GM18511 (cell line): ENCODE results near the gene AKAP12.
A peak's percentile ranks its signal among the peaks of the same experiment; 100 is the strongest.

Experiments used
- ATAC-seq: cut with Tn5 transposase; IDR thresholded peaks from one replicate; pipeline ENCODE4 v1.9.1; 2021; ENCODE audit warnings: mild to moderate bottlenecking, moderate library complexity; ENCODE audit not compliant: unreplicated experiment

The AKAP12 gene

DNA sequence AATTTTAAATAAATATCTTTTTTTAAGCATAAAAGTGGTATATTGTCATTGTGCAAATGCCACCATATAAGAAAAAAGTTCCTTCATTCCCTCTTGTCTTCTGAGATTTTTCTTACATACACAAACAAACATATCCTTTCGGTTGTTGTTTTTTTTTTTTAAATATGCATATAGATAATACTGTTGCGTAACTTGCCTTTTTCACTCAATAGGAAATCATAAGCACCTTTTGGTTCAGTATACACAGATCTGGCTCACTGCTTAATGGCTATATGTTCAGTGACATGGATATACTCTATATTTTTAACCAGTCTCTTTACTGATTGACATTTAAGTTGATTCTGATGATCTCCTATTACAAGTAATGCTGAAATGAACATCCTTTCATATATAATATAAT is 40.1 kb downstream of the AKAP12 start:
- no peak for ATAC-seq

DNA sequence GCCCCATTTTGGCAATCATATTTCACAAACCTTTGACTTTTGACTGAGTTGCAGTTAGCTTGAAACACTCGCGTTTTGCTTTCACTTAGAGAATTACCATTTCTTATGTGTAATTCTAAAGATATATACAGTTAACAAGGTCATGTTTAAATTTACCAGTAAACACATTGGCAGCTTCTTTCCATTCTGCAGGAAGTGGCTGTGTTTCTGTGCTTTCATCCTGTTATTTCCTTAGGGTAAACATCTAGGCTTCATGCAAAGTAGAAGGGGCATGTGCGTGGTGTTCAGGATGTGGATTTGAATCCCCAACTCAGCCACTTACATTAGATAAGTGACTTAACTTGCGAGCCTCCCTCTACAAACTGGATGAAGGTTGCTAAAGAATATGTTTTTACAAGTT is 41.1 kb downstream of the AKAP12 start:
- no peak for ATAC-seq

DNA sequence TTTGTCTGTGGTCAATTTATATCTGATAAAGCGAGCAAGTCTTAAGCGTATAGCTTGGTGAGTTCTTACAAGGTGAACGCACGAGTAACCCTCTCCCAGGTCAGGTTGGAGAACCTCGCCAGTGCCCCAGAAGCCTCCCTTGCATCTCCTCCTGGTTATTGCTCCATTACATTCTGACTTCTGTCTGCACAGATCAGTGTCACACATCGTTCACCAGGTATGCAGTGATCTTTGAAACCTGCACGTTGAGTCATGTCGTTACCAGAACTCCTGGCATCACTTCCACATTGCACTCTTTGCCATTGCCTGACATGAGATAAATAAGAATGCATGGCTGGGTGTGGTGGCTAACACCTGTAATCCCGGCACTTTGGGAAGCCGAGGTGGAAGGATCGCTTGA is 44.2 kb downstream of the AKAP12 start:
- ATAC-seq, result peak; percentile 66

DNA sequence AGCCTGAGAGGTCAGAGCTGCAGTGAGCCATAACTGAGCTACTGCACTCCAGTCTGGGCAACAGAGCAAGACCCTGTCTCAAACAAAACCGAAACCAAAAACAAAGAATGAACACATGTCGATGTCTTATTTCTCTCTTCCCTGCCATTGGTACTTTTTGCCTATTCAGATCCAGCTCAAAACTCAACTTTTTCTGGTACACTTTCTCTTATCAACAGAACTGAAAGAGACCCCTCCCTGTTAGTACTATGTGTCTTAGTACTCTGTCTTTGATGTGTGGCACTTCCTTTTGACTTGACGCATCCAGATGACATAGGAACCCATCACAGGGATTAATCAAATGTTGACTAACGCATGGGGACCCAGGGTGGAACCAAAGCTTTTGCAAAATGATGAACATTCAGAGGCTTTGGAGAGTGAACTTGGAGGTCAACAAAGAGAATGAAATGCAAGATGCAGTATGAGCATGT is 44.8 kb downstream of the AKAP12 start:
- ATAC-seq, result peak; percentile 51

DNA sequence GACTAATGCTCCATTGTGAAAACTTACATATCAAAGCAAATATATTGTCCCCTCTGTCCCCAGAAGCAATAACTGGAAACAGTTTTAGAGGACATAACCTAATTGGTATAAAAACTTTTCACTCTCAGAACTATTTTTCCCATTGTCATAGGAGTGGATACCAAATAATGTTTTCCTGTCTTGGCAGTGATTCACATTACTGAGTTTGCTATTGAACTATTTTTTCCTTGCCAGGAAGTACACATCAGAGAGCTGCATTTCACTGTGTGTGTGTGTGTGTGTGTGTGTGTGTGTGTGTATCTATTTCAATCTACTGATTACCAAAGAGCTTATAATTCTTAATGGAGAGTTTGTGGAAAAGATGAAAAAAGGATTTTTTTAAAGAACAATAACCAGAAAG is 45.4 kb downstream of the AKAP12 start:
- ATAC-seq, result no peak

DNA sequence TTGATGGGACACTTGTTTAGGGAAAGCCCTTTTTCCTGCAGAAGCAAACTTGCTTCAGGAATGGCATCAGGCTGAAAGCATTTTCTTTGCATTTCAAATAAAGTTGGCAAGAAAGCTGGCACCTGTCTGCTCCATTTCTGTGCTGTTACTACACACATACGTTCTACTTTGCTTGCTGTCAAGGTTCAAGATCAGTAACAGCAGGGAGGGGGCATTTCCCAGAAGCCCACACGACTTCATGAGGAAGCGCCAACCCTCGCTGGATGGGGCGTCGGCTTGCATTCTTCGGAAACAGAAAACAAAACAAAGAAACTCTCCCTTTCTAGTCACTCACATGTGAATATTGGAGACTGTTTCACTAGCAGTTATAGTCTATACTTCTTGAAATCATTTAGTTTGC is 46.4 kb downstream of the AKAP12 start:
- no peak for ATAC-seq

DNA sequence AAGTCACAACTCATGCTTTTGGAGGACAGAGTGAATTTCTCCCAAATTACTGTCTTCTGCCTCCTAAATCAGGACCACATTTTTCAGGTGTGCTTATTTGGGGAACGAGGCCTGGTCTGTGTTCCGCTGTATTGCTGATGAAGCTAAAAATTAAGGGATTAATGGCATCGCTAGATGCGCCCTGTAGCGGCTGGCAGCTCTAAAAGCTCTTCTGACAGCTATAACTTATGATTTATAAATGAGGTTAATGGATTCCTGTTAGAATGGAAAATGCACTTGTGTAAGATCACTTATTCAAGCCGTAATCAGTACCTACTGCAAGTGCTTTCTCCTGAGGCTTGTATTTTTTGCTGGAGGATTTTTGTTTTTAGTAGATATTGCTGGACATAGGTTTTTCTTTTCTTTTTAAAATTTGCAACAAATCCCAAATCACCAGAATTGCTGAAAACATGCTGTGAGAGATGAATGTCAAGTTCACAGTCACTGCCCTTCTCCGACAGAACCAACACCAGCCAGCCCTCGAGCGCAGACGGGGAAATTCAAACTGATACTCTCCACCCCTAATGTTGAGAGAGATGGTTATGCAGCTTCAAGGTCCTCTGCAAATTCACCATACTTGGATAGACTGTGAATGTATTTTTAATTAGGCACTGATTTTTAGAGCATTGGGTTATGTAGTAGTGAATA is 49.1 kb downstream of the AKAP12 start:
- no peak for ATAC-seq

DNA sequence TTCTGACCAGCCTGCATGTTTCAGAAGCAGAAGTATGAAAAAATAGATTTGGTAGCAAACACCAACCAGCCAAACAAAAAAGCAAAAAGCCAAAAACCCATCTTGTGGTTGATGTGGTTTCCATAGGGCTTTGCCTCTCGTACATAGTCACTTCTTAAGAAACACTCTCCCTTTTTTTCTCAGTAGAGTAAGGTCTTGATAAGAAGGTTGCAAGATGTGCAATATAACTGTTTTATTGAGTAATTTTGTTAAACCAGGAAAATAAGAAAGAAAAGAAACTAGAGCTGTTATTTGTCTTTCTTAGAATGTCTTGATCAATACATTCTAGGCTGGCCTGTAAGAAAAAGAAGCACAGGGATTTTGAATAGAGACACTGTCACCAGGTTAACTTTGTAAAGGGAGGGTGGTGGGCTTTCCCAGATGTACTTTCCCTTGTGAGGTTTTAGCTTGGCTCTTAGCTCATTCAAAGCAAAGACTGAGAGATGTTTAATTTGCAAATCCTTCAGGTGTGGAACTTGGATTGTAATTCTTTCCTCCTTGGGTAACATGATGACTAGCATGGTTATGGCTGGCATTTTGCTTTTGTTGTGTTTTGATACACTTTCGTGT is 49.7 kb downstream of the AKAP12 start:
- ATAC-seq, result no peak

DNA sequence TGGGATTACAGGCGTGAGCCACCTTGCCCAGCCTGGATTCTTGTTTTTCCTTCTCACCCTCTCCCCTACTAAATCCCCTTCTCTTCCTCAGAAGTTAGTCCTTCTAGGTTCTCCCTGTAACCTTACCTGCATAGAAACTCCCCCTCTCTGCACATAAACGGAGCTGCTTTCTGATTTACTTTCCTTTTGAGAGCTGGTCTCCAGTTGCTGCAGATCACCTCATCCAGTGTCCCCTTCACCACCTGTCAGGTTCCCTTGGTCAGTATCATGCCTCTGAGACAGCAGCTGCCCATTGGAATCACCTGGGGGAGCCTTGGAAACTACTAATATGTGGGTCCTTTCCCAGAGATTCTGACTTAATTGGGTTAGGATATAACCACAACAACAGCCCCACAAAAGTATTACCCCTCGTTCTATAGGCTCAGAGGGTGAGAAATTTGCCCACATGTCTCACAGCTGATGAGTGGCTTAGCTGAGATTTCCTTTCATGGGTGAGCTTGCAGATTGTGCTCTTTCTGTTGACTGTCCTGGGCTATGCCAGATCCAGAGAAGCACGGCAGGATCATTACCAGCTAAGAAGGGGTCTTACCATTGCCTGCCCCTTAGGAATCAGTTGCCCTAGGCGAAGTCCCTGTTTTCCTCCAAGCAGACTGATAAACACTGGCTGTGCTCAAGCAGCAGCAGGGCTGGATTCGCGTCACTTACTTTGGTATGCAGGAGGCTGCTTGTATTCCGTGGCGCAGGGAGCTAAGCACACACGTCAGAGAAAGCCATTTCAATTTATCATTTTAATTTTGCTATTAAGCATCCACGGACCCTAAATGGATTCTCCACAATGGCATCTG is 51.3 kb downstream of the AKAP12 start:
- ATAC-seq, result no peak

DNA sequence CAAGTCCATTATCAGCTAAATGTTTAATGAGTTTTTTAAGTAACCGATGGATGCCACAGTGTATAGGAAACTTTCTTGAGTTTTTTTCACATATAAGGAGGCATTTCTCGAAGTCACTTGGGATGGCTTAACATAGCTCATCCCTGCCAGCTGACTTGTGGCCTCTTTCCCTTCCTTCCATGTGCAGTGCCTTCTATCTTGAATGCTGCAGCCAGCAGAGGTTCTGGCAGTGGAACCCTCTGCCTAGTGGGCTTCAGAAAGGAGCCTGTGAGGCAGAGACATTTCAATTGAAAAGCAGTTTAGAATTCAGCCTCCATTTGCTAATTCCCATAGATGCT is 51.9 kb downstream of the AKAP12 start:
- no peak for ATAC-seq

DNA sequence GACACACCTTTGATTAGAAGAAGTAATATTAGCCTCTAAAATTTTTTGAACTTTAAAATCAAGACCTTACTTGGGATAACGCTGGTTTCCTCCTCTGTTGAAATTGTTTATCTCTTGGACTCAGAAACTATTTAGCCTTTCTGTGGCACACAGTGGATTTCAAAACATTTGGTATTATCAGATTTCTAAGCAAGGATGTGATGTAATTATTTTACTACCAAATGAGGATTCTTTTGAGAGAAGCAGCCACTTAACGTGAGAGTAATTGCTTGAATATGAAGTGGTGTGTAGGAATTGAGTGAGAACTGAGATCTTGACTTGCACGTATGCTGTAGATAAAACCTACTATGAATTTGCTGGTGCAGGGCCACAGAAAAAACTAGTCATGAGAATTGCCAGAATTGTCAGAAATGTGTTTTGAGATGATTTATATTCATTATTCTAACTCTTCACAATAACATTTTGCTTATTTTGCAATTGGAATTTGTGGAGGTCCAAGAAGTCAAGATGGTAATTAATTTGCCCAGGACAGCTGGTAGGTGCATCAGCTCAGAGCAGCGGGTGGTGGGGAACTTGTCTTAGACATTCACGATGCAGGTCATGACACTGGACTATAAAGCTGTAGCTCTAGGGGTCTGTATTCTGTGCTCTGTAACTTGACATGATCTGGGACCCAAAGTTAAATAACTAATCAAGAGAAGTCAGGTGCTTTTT is 53.4 kb downstream of the AKAP12 start:
- ATAC-seq, result no peak

DNA sequence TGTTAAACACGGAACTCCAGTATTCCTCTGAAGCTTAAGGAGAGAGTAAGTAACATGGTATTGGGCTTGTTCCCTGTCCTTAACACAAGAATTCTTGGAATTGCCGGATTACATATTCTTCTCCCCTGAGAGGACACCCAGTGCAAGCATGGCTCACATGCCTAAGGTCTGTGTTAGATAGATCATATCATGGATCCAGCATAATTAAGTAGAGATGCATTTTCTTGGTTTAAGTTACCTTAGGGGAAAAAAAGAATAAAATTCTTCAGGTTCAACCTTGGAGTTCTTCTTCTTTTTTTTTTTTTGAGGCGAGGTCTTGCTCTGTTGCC is 53.9 kb downstream of the AKAP12 start:
- ATAC-seq, result no peak

DNA sequence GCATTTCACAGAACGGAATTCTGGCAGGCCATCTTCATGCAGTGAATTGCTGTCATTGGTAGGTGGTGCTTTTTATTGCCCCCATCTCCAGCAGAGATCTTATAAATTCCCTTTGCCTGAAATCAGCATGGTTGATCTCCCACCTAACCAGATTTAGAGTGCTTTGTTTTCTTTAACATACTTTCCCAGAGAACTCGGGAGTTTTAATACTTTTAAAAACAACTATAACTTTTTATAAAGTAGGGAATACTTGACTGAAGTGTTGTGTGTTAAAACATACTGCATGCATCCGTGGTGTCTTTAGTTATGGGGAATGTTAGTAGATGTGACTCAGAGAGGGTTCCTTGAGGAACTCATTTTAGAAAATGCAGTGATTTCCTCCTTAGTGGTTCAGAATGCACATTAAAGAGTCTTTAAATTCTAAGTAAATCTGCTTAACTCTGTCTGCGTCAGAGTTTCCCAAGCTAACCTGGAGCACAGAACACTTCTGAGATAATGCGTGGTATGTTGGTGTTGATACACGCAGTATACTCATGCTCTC is 54.9 kb downstream of the AKAP12 start:
- ATAC-seq, result no peak

DNA sequence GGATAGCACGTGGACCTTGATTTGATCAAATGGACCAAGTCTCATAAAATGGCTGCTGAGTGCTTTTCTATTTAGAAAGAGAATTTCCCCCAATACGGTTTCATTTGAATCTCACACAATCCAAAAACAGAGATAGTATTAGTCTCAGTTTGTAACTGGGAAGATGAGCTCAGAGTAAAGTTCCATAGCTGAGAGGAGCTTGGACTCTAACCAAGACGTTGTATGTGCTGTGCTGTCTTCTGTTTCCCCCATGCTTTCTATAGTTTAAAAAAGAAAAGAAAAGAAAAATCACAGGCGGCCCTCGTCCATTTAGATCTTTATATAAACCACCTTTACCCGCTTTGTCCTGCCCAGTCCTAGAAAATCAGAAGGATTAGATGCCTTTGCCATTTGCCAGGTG is 58.1 kb downstream of the AKAP12 start:
- ATAC-seq, result no peak

DNA sequence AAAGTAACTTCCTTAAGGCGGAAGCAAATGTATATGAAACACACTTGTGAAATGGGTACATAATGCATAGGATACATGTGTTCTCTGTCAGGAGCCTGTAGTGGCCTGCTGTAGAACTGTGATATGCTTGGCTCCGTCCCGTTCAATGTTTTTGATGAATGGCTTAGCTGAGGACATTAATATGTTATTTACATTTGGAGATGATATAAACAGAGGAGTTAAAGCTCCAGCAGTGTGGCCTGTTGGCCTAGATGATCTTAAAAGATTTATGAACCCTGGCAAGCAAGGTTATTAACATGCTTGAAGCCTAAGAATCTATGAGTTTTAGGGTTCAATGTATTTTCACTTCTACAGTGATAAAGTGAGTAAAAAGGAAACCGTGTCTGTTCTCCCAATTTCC is 59.2 kb downstream of the AKAP12 start:
- ATAC-seq, result no peak

DNA sequence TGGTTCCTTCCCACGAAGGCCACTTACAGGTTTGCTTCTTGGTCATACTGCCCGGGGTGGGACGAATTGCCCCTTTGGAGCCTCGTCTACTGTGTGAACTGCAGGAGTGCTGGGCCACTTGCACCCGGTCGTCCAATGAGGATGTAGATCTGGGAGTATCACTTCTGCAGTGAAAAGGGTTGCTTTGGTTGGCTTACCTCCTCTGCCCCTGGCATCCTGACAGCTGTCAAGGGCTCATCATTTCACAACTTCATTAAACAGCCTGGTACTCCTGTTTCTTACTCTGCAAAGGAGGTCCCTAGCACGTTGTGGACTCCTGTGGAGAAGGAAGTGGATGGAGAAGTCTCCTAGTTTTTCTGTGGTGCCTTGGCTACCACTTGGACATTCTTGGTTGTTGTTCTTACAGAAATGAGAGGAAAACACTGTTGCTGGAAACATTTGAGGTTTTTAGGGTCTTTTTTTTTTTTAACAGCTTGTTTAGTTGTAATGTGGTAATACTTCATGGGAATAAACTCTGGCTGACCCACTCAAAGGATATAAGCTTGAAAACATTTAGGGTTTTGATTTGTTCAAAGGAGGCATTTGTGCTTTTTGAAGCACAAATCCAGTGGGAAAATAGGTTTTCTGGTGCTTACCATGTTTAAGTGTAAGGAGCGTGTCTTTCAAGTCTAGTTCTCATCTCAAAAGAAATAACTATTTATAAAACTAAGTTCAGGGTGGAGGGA is 60.7 kb downstream of the AKAP12 start:
- no peak for ATAC-seq

DNA sequence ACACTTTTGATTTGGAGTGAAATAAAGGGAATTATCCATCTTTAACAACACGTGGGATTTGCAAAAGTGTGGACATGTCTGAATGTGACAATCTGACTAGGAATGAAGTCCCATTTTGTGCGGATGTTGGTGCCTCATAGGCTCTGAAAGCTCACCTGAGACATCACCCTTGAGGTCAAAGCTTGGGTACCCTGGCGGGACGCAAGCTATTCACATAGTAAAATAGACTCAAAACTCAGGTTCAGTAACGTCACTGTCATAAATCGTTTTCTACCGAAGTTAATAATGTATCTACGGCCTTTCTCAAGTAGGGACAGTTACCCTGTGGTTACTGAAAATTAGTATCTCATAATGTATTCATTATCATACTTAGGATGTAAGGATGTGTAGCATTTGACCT is 61.8 kb downstream of the AKAP12 start:
- no peak for ATAC-seq

DNA sequence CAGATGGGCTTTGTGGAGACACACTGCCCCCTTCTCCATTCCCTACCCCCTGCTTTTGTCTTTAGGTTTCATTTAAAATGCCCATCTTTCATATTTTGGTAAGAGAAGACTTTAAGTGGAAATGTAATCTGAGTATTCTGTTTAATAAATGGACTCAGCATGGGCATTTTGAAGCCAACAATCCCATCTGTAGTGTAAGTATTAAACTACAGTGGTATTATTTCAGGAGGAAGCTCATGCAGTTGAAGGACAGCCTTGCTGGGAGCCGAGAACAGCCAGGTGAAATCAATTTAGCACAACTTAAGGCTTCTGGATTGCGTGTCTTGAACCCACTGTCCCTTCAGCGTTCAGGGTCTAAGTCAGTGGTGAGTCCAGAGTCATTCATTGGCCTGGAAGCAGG is 63.5 kb downstream of the AKAP12 start:
- no peak for ATAC-seq

DNA sequence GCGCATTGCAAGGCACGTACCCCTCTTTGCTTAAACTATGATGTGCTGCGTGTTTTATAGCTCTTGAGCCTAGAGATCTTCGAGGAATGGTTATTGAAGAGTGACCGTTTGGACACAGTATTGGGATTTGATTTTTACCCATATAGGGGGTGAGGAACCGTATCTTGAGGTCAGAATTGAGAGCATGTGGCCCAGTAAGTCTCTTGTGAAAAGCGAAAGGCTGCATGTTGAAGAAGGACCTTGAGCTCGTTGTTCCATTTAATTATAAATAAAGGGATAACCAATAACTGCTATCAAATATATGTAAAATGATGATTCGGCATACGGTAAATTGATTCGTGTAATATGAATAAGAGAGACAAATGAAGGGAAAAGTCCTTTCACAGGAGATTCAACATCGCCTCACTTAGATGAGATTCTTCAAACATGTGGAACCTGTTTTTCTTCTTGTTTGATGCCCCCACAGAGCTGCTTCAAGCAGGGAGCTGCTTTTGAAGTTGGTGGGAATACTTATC is 66.6 kb downstream of the AKAP12 start:
- ATAC-seq, result no peak

DNA sequence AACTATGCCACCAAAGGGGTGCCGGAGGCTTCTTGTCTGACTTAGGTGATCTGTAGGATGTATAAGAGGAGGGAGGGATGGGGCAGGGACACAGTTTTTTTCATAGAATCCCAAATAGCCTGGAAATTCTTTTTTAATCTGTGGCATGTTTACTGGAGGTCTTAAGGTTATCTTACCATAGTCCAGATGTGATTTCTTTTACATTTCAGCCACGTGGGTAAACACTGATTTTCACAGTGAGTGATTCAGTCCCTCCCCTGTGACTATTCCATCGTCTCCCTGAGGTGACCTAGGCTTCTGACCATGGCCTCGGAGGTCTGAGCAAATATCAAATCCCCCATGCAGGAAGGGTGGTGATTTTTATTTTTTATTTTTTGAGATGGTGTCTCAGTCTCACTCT is 67.7 kb downstream of the AKAP12 start:
- ATAC-seq, result no peak
